ENCODE data around the gene REEP1. TPM values are rescaled to one million over a fixed set of nuclear protein-coding genes. Genes with fewer than 3 reads are reported as not detected.
A peak's percentile ranks its signal among the peaks of the same experiment; 100 is the strongest.

The REEP1 gene
- total and polyA plus RNA-seq, 9 of the 15 experiments (the other 6 are each of a cell fraction or from before 2014, with no cell fraction given) = 0.11 to 0.67 (median 0.13) TPM

- TF ChIP-seq YY1 (IDR thresholded peaks at IDR 0.05; ENCODE audit: borderline replicate concordance in 1 of 3, control insufficient read depth in 1 of 3, extremely low read depth in 1 of 3, insufficient read depth in 3 of 3, insufficient read length in 1 of 3, insufficient replicate concordance in 2 of 3, low read depth in 1 of 3, low read length in 2 of 3) (peak in 2 of 3 experiments; percentile 20 to 41), PHF21A (IDR thresholded peaks at IDR 0.05; ENCODE audit: borderline replicate concordance, low read depth) (no peak), E2F6 (IDR thresholded peaks at IDR 0.05; ENCODE audit: borderline replicate concordance in 1 of 2, extremely low read depth in 1 of 2, insufficient read depth in 1 of 2, insufficient read length in 1 of 2, low read depth in 1 of 2, low read length in 1 of 2, poor library complexity in 1 of 2, severe bottlenecking in 1 of 2) (no peak), MAZ (CRISPR knock-in tag; conservative IDR thresholded peaks at IDR 0.05 in 1 of 2, IDR thresholded peaks at IDR 0.05 in 1 of 2) (peak in 1 of 2 experiments; percentile 46; a peak in 1 of 4 replicates), USF2 (CRISPR knock-in tag; IDR thresholded peaks at IDR 0.05) (no peak), KLF16 (IDR thresholded peaks at IDR 0.05) (peak; percentile 47; the same call in 1 of the 2 replicates), POLR2B (IDR thresholded peaks at IDR 0.05; ENCODE audit: low read depth, partially characterized antibody) (no peak), REST (IDR thresholded peaks at IDR 0.05; ENCODE audit: borderline replicate concordance) (peak; percentile 80), REST (CRISPR knock-in tag; IDR thresholded peaks at IDR 0.05; ENCODE audit: low read depth) (no peak), ARID1B (IDR thresholded peaks at IDR 0.05) (peak; percentile 86), ELF2 (CRISPR knock-in tag; IDR thresholded peaks at IDR 0.05) (no peak), MIER1 (IDR thresholded peaks at IDR 0.05; ENCODE audit: low read depth) (no peak), POLR2A (conservative IDR thresholded peaks at IDR 0.05) (no peak), ZNF408 (CRISPR knock-in tag; IDR thresholded peaks at IDR 0.05; ENCODE audit: low read depth) (no peak), CXXC5 (CRISPR knock-in tag; IDR thresholded peaks at IDR 0.05) (peak; percentile 51), SRSF9 (IDR thresholded peaks at IDR 0.05; ENCODE audit: borderline replicate concordance, low read depth, low read length) (no peak), MAX (CRISPR knock-in tag; IDR thresholded peaks at IDR 0.05) (no peak)
These were observed 133.0 kb downstream of the REEP1 start (continued) for GRCh38 chr2:86204458-86204857.
